HG03108 (cell line): Measurements from ENCODE around the gene KDM3B.
A peak's percentile ranks its signal among the peaks of the same experiment; 100 is the strongest.

Source experiments
- ATAC-seq: cut with Tn5 transposase; IDR thresholded peaks from one replicate; pipeline ENCODE4 v1.9.1; 2021; ENCODE audit warnings: moderate library complexity; ENCODE audit not compliant: unreplicated experiment

Gene KDM3B

DNA sequence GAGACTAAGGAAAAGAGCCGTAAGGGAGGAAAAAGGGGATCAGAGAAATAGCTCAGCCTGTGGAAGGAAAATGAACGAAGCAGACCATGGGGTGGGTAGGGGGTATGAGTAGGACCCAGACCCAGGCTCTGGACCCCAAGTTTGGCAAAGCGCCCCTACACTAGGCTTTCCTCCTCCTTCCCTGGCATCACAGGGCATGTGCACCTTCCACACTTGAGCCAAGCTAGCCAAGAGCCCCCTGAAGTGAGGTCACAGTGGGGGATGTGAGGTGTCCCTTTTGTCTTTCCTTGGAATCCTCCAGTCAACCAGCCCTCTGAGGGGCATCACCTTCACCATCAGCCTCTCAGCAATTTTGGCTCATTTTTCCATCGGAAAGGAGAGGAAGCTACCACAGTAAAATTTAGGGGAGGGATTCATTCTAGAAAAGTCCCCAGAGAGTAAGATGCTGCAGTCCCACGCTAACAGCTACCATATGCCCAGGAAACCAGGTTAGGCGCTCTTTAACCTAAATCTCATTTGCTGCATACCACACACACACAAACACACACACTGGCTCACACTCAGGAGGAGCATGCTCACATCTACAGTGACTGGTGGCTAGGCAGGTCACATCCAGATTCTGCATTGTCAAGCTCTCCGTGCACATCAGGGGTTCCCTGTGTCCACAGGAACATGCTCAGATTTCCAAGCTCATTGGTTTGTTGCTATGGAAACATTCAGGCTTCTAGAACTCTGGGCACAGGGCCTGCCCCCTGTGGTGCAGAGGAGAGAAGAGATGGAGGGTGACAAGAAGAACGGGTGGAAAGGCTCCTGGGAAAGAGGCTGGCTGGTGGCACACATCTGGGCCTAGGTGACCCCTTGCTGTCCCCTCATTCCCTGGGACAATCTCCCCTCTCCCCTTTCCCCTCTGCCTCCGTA lies 96.3 kb downstream of the KDM3B start:
- ATAC-seq, result no peak

DNA sequence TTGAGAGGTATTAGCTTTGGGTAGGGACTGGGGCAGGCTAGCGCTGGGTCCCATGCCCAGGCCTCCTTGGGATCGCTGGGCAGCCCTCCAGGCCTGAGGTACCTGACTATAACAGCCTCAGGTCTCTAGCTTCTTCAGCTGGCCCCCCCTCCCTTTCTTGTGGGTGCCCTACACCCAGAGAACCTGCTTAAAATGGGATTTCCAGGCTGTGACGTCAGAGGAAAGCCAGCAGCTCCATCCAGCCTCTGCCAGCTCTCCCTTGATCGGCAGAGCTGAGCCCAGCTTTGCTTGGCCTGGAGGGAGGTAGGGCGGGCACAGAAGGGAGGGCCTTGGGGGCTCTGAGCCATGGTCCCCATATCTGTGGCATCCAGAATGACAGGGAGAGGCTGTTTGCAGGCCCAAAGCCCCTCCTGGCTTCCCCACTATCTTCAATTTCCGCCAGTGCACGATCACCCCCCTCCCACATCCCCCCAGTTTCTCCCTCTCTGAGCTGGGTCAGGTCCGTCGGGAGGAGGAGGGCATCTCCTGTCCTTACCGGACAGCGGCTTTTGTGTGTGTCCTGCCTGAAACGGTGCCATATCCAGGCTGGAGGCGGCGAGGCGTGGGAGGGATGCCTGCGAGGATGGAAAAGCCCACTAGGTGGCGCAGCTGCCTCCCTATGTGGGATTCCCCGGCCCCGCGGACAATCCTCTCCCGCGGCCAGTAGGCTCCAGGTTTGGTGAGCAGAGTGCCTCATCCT lies 97.2 kb downstream of the KDM3B start:
- ATAC-seq, result peak; percentile 70

DNA sequence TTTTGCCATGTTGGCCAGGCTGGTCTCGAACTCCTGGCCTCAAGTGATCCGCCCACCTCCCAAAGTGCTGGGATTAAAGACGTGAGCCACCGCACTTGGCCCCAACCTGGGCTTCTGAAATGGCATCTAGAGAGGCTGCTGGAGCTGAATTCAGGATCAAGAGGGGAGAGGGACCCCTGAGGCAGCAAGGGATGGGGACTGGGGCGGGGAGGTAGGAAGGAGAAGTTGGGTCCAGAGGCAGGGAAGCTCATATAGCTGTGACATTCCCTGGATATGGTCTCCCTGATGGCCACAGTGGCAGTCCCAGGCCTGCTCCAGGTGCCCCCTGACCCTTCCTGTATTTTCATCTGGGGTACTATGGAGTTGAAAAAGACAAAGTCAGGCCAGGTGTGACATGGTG lies 98.5 kb downstream of the KDM3B start:
- ATAC-seq, result no peak

DNA sequence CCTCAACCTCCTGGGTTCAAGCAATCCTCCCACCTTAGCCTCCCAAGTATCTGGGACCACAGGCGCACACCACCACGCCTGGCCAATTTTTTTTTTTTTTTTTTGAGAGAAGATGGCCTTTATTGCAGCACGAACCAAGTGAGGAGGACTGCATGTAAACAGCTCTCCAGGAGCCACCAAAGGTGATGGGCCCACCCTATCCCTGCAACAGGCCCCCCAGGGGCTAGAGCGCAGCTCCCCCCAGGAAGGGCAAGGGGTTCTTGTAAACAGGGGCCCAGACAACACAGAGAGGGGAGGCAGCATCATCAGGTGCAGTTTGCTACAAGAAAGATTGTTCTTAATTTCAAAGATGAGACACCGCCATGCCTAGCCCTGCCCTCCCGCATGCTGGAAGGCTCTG lies 100.2 kb downstream of the KDM3B start:
- no peak for ATAC-seq

GRCh38 chr5:138453590-138453989 lies 101.1 kb downstream of the KDM3B start:
- ATAC-seq, result no peak

GRCh38 chr5:138454121-138454520 lies 101.6 kb downstream of the KDM3B start:
- ATAC-seq, result no peak

DNA sequence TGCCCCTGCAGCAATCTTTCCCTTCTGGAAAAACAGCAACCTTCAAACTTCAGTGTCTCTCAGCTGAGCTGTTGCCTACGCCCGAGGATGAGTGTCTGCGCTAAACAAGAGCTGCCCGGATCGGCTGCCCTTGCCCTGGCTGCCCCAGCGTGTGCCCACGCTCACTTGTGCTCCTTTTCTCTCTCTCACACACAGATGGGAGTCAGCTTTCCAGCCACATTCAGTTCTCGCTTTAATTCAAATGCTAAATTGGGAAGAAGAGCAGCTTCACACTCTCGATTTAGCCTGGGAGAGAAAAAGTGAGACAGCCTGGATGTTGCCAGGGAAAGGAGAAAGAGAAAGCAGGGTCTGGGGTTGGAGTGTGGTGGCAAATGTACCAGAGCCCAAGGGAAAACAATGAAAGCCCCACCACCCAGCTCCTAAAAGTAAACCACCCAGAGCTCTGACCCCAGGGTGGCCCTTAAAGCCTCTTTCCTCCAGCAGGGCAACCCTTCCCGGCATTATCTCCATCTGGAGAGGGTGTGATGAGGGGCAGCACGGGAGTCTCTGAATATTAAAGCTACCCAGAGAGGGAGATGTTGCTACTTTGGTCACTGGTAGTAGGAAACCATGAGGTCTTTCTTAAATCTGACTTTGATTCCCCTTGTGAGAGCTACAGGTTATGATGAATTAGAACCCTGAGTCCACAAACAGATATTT lies 102.9 kb downstream of the KDM3B start:
- ATAC-seq, result no peak

- ATAC-seq, result no peak
These were observed 105.2 kb downstream of the KDM3B start for GRCh38 chr5:138457531-138458275.

DNA sequence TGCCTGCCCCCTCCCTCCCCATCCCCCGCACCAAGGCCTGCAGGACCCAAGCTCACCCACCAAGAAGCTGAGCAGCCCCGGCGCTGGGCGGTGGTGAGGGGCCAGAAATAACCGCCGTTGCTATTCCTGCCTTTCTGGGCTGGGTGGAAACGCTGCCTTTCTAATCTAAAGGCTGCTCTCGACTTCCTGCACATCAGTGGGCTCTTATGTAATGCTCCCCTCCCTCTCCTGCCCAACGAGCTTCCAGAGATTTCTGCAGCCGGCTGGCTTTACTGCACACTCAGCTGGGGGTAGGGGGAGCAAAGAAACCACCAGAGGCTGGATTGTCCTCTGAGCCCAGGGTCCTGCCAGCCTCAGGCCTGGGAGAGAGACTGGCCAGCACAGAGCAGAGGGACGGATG lies 105.9 kb downstream of the KDM3B start:
- no peak for ATAC-seq

DNA sequence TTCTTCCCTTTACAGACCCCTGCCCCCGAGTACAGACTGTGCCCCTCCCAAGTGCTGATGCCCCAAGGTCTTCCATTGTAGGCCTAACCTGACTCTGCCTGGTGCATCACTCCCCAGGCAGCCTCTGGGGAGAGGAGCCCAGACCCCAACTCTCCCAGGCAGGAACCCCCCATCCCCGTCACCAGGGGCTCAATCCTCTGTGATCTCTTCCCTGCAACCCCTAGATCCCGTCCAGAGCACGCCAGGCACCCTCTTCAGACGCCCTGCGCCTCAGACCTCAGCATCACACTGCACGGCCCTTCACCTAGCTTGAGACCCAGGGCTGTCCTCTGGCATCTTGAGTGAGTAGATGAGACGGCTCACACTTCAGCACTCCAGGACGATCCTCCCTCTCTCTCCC lies 106.4 kb downstream of the KDM3B start:
- no peak for ATAC-seq

DNA sequence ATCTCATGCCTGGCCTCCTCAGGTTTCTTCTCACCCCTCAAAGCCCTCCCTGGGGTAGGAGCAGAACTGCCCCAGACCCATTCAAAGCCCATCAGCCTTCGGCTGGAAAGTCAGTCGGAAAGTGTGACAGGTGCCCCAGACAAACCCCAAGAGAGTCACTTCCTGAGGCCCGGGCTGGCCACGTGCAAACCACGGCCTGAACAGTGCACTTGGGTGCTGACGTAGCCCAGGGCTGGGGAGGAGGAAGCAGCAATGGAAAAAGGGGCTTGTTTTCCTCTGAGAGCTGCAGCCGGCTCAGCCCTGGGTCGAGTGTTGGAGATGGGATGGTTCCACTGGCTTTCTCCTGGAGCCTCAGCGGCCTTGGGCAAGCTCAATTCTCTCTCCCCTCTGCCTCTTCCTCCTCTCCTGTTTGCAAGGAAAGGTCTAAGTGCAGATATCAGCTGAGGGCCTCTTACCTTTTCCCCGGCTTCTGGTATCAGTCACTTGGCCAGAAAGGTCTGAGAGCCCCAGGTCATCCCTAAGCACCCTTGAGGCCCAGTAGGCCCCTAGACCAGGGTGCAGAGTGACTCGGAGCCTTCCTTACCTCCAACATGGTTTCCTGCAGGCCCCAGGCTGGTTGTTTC lies 106.9 kb downstream of the KDM3B start:
- ATAC-seq, result no peak

DNA sequence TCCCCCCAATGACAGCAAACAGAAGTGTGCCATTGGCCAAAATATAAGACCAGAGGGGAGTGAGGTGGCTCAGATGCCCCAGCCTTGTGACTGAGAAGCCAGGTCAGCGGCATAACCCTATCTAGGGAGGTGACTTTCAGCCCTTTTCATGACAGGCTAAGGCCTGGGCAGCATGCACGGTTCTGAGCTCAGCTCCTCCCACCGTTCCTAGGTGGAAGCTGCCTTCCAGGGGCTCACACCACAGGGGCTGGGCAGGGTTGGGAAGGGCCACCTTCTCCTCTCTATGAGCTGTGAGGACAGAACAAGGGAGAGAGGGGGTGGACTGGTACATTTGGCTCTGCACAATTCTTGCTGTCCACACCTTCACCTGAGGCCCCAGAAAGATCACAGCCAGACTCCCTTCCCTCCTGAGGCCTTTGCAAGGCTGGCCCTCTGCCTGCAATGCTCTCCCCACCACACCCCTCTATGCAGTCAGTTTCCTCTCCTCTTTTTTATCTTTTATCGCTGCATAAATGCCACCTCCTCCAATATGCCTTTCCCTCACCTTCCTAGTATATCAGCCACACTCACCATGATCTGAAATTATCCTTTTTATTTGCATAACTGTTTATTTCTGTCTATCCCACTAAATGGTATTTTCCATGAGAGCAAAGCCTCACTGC lies 107.7 kb downstream of the KDM3B start:
- ATAC-seq, result no peak

- no peak for ATAC-seq
These were observed 109.0 kb downstream of the KDM3B start for GRCh38 chr5:138461343-138462125.

DNA sequence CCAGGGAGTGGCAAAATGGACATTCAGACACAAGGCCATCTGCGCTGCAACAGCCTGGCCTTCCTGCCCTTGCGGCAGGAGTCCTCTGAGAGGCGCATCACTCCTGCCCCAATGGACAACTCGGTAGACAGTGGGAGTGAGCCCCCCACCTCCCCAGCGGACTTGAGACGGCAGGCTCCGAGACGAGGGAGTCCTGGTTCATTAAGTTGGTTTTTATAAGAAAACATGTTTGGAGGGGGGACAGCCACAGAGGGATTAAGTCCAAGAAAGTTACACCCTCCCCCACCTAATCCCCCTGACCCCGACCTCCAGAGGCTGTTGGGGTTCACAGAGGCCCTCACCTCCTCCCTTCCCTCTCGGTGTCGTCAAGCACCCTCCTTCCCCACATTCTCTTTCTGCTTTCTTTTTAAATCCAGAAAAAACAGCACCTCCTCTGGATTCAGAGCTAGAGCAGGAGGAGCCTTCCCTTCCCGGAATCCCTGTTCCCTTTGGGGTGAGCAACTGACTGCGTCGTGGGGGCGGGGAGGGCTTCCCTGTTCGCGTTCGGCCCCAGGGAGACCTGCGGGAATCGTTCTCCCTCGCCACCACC lies 111.0 kb downstream of the KDM3B start:
- no peak for ATAC-seq

DNA sequence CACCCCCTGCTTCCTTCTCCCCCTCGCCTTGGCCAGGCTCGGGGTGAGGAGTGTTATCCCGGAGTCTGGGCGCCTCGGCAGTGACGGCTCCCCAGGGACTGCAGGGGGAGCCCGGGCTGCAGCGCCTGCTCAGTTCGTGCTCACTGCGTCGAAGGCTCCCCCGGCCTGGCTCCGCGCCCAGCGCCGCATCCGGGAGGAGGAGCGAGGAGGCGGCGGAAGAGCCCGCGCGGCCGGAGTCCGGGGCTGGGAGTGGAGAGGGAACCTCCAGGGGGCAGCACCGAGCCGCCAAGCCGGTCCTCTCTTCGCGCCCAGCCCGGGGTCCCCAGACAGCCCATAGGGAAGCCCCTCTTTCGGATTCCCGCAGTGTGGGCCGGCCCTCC lies 111.5 kb downstream of the KDM3B start:
- peak; percentile 48 for ATAC-seq

DNA sequence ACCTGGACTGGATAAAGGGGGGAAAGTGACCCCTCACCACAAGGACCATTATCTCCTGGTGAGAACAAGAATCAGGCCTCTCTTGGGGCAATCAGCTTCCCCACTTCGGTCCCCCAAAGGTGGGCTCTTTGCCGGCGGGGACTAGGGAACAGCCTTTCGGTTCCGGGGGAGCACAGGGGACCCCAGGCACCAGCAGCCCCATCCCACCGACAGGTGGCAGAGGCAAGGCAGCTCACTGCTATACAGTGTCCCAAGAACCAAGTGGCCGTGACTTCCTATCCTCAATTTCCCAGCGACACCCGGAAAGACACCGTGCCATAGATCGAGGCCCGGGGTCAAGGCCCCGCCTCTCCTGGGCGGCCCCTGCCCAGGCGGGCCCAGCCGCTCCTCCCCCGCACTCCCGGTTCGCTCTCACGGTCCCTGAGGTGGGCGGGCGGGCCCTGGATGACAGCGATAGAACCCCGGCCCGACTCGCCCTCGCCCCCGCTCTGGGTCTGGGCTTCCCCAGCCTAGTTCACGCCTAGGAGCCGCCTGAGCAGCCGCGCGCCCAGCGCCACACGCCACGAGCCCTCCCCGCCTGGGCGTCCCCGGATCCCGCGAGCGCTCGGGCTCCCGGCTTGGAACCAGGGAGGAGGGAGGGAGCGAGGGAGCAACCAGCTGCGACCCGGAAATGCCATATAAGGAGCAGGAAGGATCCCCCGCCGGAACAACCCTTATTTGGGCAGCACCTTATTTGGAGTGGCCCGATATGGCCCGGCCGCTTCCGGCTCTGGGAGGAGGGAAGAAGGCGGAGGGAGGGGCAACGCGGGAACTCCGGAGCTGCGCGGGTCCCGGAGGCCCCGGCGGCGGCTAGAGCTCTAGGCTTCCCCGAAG lies 112.1 kb downstream of the KDM3B start:
- peak; percentile 71 for ATAC-seq

- ATAC-seq, result peak; percentile 44
These were observed 113.0 kb downstream of the KDM3B start, which contains the start of gene EGR1 for GRCh38 chr5:138465261-138466124. EGR1 (plus strand) TSS chr5:138465479; CDS start chr5:138465762, 283 bp downstream.
